Measurements from ENCODE around the gene GSTO2. TPM values are rescaled to one million over a fixed set of nuclear protein-coding genes. Genes with fewer than 3 reads are reported as not detected.

GSTO2 gene
- total and polyA plus RNA-seq, 11 donors: 0.46 to 1.9 (median 0.88) TPM

DNA sequence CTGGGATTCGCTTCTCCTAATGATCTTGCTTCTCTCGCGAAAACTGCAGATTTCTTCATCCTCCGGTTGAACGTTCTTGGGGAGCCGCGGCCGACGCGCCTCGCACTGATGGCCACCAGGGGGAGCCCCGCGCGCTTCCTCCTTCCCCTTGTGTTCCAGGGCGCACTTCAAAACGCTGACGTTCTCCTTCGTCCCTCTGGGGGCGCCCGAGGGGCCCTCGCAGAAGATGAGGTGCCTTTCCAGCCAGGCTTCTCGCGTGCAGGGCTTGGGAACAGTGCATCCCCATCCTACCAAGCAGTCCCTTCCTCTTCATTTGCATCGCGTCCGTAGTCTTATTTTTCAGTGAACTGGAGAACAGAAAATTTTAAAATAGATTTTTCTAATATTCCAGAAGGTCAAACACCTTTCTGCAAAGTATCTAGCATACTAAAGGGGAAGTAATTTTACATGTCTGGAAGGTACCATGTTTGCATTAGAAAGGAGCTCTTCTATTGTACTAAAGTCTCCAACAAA is 22.5 kb downstream of the GSTO2 start:
- no peaks in the 10 kb centered on the region for H3K36me3 ChIP-seq
- no peak overlapping the region for H3K4me3 ChIP-seq
- WGBS, 4 donors: 0 to 1% (median 1%) methylated on average over 22 to 26 of the region's 26 CpGs
- intact Hi-C loops (cut with DNase I): loop anchor here (1.0 to 2.0 kb wide), 3 partner anchors 57 to 59 kb away; no protein-coding TSS in a partner anchor
- TF ChIP-seq, protein P1, sequence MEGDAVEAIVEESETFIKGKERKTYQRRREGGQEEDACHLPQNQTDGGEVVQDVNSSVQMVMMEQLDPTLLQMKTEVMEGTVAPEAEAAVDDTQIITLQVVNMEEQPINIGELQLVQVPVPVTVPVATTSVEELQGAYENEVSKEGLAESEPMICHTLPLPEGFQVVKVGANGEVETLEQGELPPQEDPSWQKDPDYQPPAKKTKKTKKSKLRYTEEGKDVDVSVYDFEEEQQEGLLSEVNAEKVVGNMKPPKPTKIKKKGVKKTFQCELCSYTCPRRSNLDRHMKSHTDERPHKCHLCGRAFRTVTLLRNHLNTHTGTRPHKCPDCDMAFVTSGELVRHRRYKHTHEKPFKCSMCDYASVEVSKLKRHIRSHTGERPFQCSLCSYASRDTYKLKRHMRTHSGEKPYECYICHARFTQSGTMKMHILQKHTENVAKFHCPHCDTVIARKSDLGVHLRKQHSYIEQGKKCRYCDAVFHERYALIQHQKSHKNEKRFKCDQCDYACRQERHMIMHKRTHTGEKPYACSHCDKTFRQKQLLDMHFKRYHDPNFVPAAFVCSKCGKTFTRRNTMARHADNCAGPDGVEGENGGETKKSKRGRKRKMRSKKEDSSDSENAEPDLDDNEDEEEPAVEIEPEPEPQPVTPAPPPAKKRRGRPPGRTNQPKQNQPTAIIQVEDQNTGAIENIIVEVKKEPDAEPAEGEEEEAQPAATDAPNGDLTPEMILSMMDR (IDR thresholded peaks at IDR 0.05): peak; percentile 99 to 100 (median 100)
- TF ChIP-seq POLR2A (IDR thresholded peaks at IDR 0.05): peak in 1 of 2 donors; percentile 26
- no peaks in the 10 kb centered on the region for H3K27me3 ChIP-seq
- peak; percentile 86 to 96 (median 96) for ATAC-seq
- H3K9me3 ChIP-seq: no peaks in the 10 kb centered on the region
- H3K4me1 ChIP-seq: peaks cover 0 to 28% (median 7%) of the 10 kb centered on the region in 12 donors
- peak; percentile 88 to 93 (median 91) for DNase-seq
- H3K27ac ChIP-seq: no peak overlapping the region

GRCh38 chr10:104293011-104293410 is 24.0 kb downstream of the GSTO2 start:
- Histone ChIP-seq H3K9me3 (no peaks in the 10 kb centered on the region), H3K4me3 (no peak overlapping the region), H3K27me3 (no peaks in the 10 kb centered on the region), H3K4me1 (peaks cover 0 to 30% (median 9%) of the 10 kb centered on the region in 12 donors), H3K27ac (peak overlapping the region in 5 of 12 donors; percentile 10 to 52 (median 41)), H3K36me3 (no peaks in the 10 kb centered on the region)
- no peak for TF ChIP-seq POLR2A (IDR thresholded peaks at IDR 0.05)
- TF ChIP-seq, protein P1 (IDR thresholded peaks at IDR 0.05): no peak
- no peak for DNase-seq
- intact Hi-C loops (cut with DNase I): no loop called here
- ATAC-seq: peak in 1 of 4 donors; percentile 30
- WGBS, 4 donors: 35 to 47% (median 40%) methylated on average over 2 of the region's 2 CpGs

- intact Hi-C loops (cut with DNase I): no loop called here
- no peak for DNase-seq
These were observed 24.9 kb downstream of the GSTO2 start for GRCh38 chr10:104293781-104294321.

More at GRCh38 chr10:104293781-104294321, 24.9 kb downstream of the GSTO2 start:
- H3K27ac ChIP-seq: peak overlapping the region in 2 of 12 donors; percentile 31 to 41
- no peak for TF ChIP-seq POLR2A (IDR thresholded peaks at IDR 0.05)
- TF ChIP-seq, protein P1 (IDR thresholded peaks at IDR 0.05): no peak
- WGBS, 4 donors: 70 to 77% (median 71%) methylated on average over 5 of the region's 5 CpGs
- no peaks in the 10 kb centered on the region for H3K27me3 ChIP-seq
- no peak overlapping the region for H3K4me3 ChIP-seq
- H3K4me1 ChIP-seq: peaks cover 0 to 35% (median 15%) of the 10 kb centered on the region in 12 donors
- H3K36me3 ChIP-seq: no peaks in the 10 kb centered on the region
- no peak for ATAC-seq
- no peaks in the 10 kb centered on the region for H3K9me3 ChIP-seq
